Activated CD4-positive, alpha-beta T cell treated with anti-CD3 and anti-CD28 coated beads for 36 hours (primary cell): ENCODE data around the gene AOAH. TPM values are rescaled to one million over a fixed set of nuclear protein-coding genes. Genes with fewer than 3 reads are reported as not detected.

Experiments
- ATAC-seq: fragments of 200-7000 bp; cut with Tn5 transposase; one replicate; pipeline ENCODE4 v1.10.0; 2021; ENCODE audit warnings: mild to moderate bottlenecking, moderate library complexity
- CTCF ChIA-PET: fragments of 350-600 bp; sonication (Branson Sonifier 250); formaldehyde crosslinking; loops from one replicate; lab custom pipeline; 2021; ENCODE audit warnings: antibody characterized with exemption; lab: Charles Lee
- POLR2A ChIA-PET: fragments of 350-600 bp; sonication (Branson Sonifier 250); formaldehyde crosslinking; loops from one replicate; lab custom pipeline; 2021; ENCODE audit warnings: antibody characterized with exemption, inconsistent platforms; lab: Charles Lee
- DNase-seq: peaks from one replicate; pipeline ENCODE4 v3.0.0-alpha.2; 2020
- H3K27ac Mint-ChIP-seq: one replicate; pipeline ENCODE4 v1.8.0; 2021; ENCODE audit warnings: mixed read lengths
- H3K27me3 Mint-ChIP-seq: one replicate; pipeline ENCODE4 v1.8.0; 2021; ENCODE audit warnings: mixed read lengths
- H3K36me3 Mint-ChIP-seq: one replicate; pipeline ENCODE4 v1.8.0; 2021; ENCODE audit warnings: low read depth, mixed read lengths
- H3K4me1 Mint-ChIP-seq: one replicate; pipeline ENCODE4 v1.8.0; 2021; ENCODE audit warnings: mixed read lengths
- H3K4me3 Mint-ChIP-seq: one replicate; pipeline ENCODE4 v1.8.0; 2021; ENCODE audit warnings: mild to moderate bottlenecking, moderate library complexity, mixed read lengths
- H3K9me3 Mint-ChIP-seq: one replicate; pipeline ENCODE4 v1.8.0; 2021; ENCODE audit warnings: low read depth, mixed read lengths
- intact Hi-C, 2 experiments: fragments of 100-400 bp; cut with DNase I in 1 of 2; cut with micrococcal nuclease in 1 of 2; formaldehyde crosslinking; loops; one replicate each; pipeline versions ENCODE4 v1.14.2 to v1.15.1; 2022 to 2024; cut with DNase I, micrococcal nuclease
- total RNA-seq, 2 experiments: library from RNA; stranded (reverse); gene quantifications; one replicate each; pipeline ENCODE4 v1.2.3, GENCODE V29; 2021

AOAH gene
- total RNA-seq, 2 experiments from 2014 or later = 9.2 to 10.0 TPM

GRCh38 chr7:36736090-36736898 lies 12.0 kb upstream of the AOAH start:
- Mint-ChIP-seq H3K9me3 (peaks cover 8% of the 10 kb centered on the region), H3K4me1 (peaks cover 32% of the 10 kb centered on the region), H3K36me3 (no peaks in the 10 kb centered on the region), H3K4me3 (no peak overlapping the region), H3K27me3 (no peaks in the 10 kb centered on the region), H3K27ac (peak overlapping the region; percentile 67)
- CTCF ChIA-PET = interaction anchor here (0.7 to 2.2 kb wide), 5 partner anchors 9 to 98 kb away, joined by 3 to 7 read pairs (median 5); no protein-coding TSS in a partner anchor
- intact Hi-C loops = no loop called here
- POLR2A ChIA-PET = no interaction called here
- DNase-seq (no peak), ATAC-seq (peak; percentile 50)

GRCh38 chr7:36735172-36735571 lies 10.9 kb upstream of the AOAH start:
- H3K4me3 Mint-ChIP-seq = no peak overlapping the region
- H3K27ac Mint-ChIP-seq = no peak overlapping the region
- no peaks in the 10 kb centered on the region for H3K36me3 Mint-ChIP-seq

GRCh38 chr7:36734731-36735130 lies 10.4 kb upstream of the AOAH start:
- H3K4me3 Mint-ChIP-seq = no peak overlapping the region
- ATAC-seq = peak; percentile 79
- CTCF ChIA-PET = interaction anchor here (0.5 to 2.2 kb wide), 7 partner anchors 8 to 706 kb away, joined by 3 to 7 read pairs (median 4); no protein-coding TSS in a partner anchor
- intact Hi-C loops = no loop called here
- POLR2A ChIA-PET = interaction anchor here (0.6 to 1.0 kb wide), 2 partner anchors 8 to 56 kb away, joined by 3 read pairs; no protein-coding TSS in a partner anchor
- DNase-seq = no peak
- H3K9me3 Mint-ChIP-seq = peaks cover 14% of the 10 kb centered on the region
- H3K27me3 Mint-ChIP-seq = no peaks in the 10 kb centered on the region
- H3K27ac Mint-ChIP-seq = no peak overlapping the region
- H3K36me3 Mint-ChIP-seq = no peaks in the 10 kb centered on the region
- peaks cover 35% of the 10 kb centered on the region for H3K4me1 Mint-ChIP-seq

More at GRCh38 chr7:36735172-36735571, 10.9 kb upstream of the AOAH start:
- Mint-ChIP-seq H3K27me3 (no peaks in the 10 kb centered on the region), H3K4me1 (peaks cover 35% of the 10 kb centered on the region), H3K9me3 (peaks cover 13% of the 10 kb centered on the region)
- POLR2A ChIA-PET = interaction anchor here (1.0 kb wide), 1 partner anchor 57 kb away, joined by 3 read pairs; no protein-coding TSS in a partner anchor
- CTCF ChIA-PET = interaction anchor here (0.5 to 2.2 kb wide), 9 partner anchors 8 to 706 kb away, joined by 3 to 7 read pairs (median 4); no protein-coding TSS in a partner anchor
- ATAC-seq (peak; percentile 33), DNase-seq (no peak)
- intact Hi-C loops = no loop called here

GRCh38 chr7:36733411-36733810 lies 9.1 kb upstream of the AOAH start:
- ChIA-PET POLR2A (no interaction called here), CTCF (interaction anchor here (0.7 kb wide), 1 partner anchor 46 kb away, joined by 3 read pairs; no protein-coding TSS in a partner anchor)
- intact Hi-C loops = no loop called here

GRCh38 chr7:36732806-36733205 lies 8.5 kb upstream of the AOAH start:
- POLR2A ChIA-PET = no interaction called here
- intact Hi-C loops = no loop called here
- H3K4me1 Mint-ChIP-seq = peaks cover 42% of the 10 kb centered on the region
- no peaks in the 10 kb centered on the region for H3K27me3 Mint-ChIP-seq
- CTCF ChIA-PET = interaction anchor here (0.7 kb wide), 1 partner anchor 46 kb away, joined by 3 read pairs; no protein-coding TSS in a partner anchor
- no peak for DNase-seq
- peaks cover 16% of the 10 kb centered on the region for H3K9me3 Mint-ChIP-seq
- ATAC-seq = no peak
- peaks cover 6% of the 10 kb centered on the region for H3K36me3 Mint-ChIP-seq
- H3K27ac Mint-ChIP-seq = no peak overlapping the region
- no peak overlapping the region for H3K4me3 Mint-ChIP-seq

More at GRCh38 chr7:36733411-36733810, 9.1 kb upstream of the AOAH start:
- H3K36me3 Mint-ChIP-seq = peaks cover 6% of the 10 kb centered on the region
- peaks cover 16% of the 10 kb centered on the region for H3K9me3 Mint-ChIP-seq
- H3K4me3 Mint-ChIP-seq = no peak overlapping the region
- no peak for DNase-seq
- ATAC-seq = no peak
- H3K27me3 Mint-ChIP-seq = no peaks in the 10 kb centered on the region
- H3K4me1 Mint-ChIP-seq = peaks cover 38% of the 10 kb centered on the region
- no peak overlapping the region for H3K27ac Mint-ChIP-seq

GRCh38 chr7:36730046-36730445 lies 5.8 kb upstream of the AOAH start:
- H3K4me1 Mint-ChIP-seq = peaks cover 46% of the 10 kb centered on the region

GRCh38 chr7:36728143-36728542 lies 3.8 kb upstream of the AOAH start:
- intact Hi-C loops = loop anchor here (5.0 to 10.0 kb wide), 5 partner anchors 54 to 717 kb away; partner anchors contain the start of gene ELMO1 (in 1 of the 2)

More at GRCh38 chr7:36730046-36730445, 5.8 kb upstream of the AOAH start:
- DNase-seq (no peak), ATAC-seq (no peak)
- no peaks in the 10 kb centered on the region for H3K27me3 Mint-ChIP-seq
- intact Hi-C loops = no loop called here
- POLR2A ChIA-PET = interaction anchor here (0.6 kb wide), 1 partner anchor 624 kb away, joined by 9 read pairs; no protein-coding TSS in a partner anchor
- H3K9me3 Mint-ChIP-seq = peaks cover 16% of the 10 kb centered on the region
- no peak overlapping the region for H3K27ac Mint-ChIP-seq
- CTCF ChIA-PET = interaction anchor here (0.6 to 0.7 kb wide), 2 partner anchors 47 to 185 kb away, joined by 3 read pairs; no protein-coding TSS in a partner anchor
- H3K36me3 Mint-ChIP-seq = peaks cover 6% of the 10 kb centered on the region
- H3K4me3 Mint-ChIP-seq = no peak overlapping the region

GRCh38 chr7:36726806-36727503 lies 2.7 kb upstream of the AOAH start:
- POLR2A ChIA-PET = interaction anchor here (0.6 to 1.2 kb wide), 2 partner anchors 34 to 628 kb away, joined by 3 to 5 read pairs; no protein-coding TSS in a partner anchor

More at GRCh38 chr7:36728143-36728542, 3.8 kb upstream of the AOAH start:
- ATAC-seq (no peak), DNase-seq (no peak)
- no peaks in the 10 kb centered on the region for H3K27me3 Mint-ChIP-seq
- peaks cover 12% of the 10 kb centered on the region for H3K9me3 Mint-ChIP-seq
- H3K4me1 Mint-ChIP-seq = peaks cover 54% of the 10 kb centered on the region
- no peak overlapping the region for H3K27ac Mint-ChIP-seq
- ChIA-PET POLR2A (no interaction called here), CTCF (interaction anchor here (1.5 to 2.1 kb wide), 3 partner anchors 26 to 57 kb away, joined by 4 to 7 read pairs (median 5); no protein-coding TSS in a partner anchor)
- no peak overlapping the region for H3K4me3 Mint-ChIP-seq
- H3K36me3 Mint-ChIP-seq = peaks cover 6% of the 10 kb centered on the region

GRCh38 chr7:36726311-36726710 lies 2.0 kb upstream of the AOAH start:
- ChIA-PET POLR2A (interaction anchor here (0.6 to 1.2 kb wide), 2 partner anchors 8 to 628 kb away, joined by 3 read pairs; no protein-coding TSS in a partner anchor), CTCF (interaction anchor here (0.7 to 2.1 kb wide), 7 partner anchors 9 to 56 kb away, joined by 3 to 7 read pairs (median 5); no protein-coding TSS in a partner anchor)
- Mint-ChIP-seq H3K36me3 (peaks cover 8% of the 10 kb centered on the region), H3K27ac (peak overlapping the region; percentile 78), H3K4me3 (no peak overlapping the region), H3K4me1 (peaks cover 67% of the 10 kb centered on the region), H3K9me3 (peaks cover 8% of the 10 kb centered on the region), H3K27me3 (no peaks in the 10 kb centered on the region)
- peak; percentile 42 for DNase-seq
- peak; percentile 28 for ATAC-seq
- intact Hi-C loops = loop anchor here (2.0 to 10.0 kb wide), 10 partner anchors 20 to 718 kb away; partner anchors contain the start of gene ELMO1 (in 1 of the 2)

More at GRCh38 chr7:36726806-36727503, 2.7 kb upstream of the AOAH start:
- intact Hi-C loops = loop anchor here (1.0 to 10.0 kb wide), 11 partner anchors 20 to 718 kb away; partner anchors contain the start of gene ELMO1 (in 1 of the 2)
- Mint-ChIP-seq H3K36me3 (peaks cover 8% of the 10 kb centered on the region), H3K9me3 (peaks cover 8% of the 10 kb centered on the region), H3K4me1 (peaks cover 63% of the 10 kb centered on the region), H3K27ac (peak overlapping the region; percentile 78), H3K27me3 (no peaks in the 10 kb centered on the region), H3K4me3 (no peak overlapping the region)
- peak; percentile 64 for ATAC-seq
- DNase-seq = peak; percentile 67
- CTCF ChIA-PET = interaction anchor here (0.7 to 2.1 kb wide), 10 partner anchors 8 to 455 kb away, joined by 3 to 7 read pairs (median 4); no protein-coding TSS in a partner anchor

GRCh38 chr7:36724996-36725395 lies 702 bp upstream of the AOAH start:
- Mint-ChIP-seq H3K9me3 (peaks cover 3% of the 10 kb centered on the region), H3K4me3 (peak overlapping the region; percentile 79), H3K4me1 (peaks cover 76% of the 10 kb centered on the region), H3K27ac (peak overlapping the region; percentile 93), H3K36me3 (peaks cover 8% of the 10 kb centered on the region), H3K27me3 (no peaks in the 10 kb centered on the region)
- ATAC-seq = no peak
- ChIA-PET CTCF (interaction anchor here (0.8 to 1.1 kb wide), 2 partner anchors 16 to 67 kb away, joined by 3 to 4 read pairs; no protein-coding TSS in a partner anchor), POLR2A (no interaction called here)
- intact Hi-C loops = loop anchor here (1.0 to 10.0 kb wide), 9 partner anchors 47 to 720 kb away; partner anchors contain the start of gene ELMO1 (in 1 of the 2)
- DNase-seq = no peak
